Left forelimb (tissue), 1 donor: ENCODE measurements around the gene TRPM5.

Experiments
- DNase-seq: peaks from one replicate; pipeline ENCODE4 v3.0.0-alpha.2; 2018; ENCODE audit warnings: low spot score

TRPM5 gene

DNA sequence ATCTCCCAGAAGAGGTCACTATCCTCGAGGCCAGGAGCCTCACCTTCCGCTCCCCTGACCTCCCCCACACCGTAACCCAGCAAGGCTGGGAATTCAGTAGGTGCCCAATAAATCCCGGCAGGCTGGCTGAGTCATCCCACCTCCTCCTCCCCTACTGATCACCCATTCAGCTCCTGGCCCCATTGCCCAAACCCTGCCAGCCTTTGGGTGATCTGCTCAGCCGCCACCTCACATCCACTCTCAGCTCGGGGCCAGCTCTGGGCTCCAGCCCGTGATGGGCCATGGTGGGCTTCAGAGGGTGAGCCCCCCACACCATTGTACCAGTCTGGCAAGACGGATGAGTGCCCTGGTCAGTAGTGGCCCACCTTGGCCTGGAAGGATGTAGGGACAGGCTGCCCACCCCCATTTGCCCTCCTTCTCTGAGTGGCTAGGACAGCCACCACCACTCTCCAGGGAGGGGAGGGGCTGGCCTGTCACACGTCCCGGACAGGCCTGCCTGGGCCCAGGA lies 8.2 kb downstream of the TRPM5 start:
- no peak for DNase-seq

DNA sequence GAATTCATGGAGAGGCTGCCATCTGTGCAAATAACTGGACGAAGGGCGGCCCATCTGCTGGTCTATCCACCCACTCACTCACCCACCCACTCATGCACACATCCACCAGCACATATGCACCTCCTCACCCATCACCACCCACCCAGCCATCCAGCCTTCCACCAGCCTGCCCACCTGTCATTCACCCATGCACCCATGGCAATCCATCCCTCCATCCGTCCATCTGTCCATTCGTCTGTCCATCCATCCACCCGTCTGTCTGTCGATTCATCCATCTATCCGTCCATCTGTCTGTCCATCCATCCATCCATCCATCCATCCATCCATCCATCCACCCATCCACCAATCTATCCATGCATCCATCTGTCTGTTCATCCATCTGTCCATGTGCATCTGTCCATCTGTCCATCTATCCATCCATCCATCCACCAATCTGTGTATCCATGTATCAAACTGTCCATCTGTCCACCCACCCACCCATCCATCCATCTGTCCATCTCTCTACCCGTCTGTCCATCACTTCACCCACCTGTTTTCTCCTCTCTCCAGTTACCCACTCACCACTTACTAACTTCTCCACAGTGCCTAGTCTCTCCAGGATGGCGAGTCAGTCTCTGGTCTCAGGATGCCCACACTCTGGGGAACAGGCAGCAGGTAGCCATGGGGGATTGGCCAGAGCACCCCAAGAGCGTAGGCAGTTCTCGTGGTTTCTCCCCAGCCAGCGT lies 8.9 kb downstream of the TRPM5 start:
- DNase-seq = no peak

DNA sequence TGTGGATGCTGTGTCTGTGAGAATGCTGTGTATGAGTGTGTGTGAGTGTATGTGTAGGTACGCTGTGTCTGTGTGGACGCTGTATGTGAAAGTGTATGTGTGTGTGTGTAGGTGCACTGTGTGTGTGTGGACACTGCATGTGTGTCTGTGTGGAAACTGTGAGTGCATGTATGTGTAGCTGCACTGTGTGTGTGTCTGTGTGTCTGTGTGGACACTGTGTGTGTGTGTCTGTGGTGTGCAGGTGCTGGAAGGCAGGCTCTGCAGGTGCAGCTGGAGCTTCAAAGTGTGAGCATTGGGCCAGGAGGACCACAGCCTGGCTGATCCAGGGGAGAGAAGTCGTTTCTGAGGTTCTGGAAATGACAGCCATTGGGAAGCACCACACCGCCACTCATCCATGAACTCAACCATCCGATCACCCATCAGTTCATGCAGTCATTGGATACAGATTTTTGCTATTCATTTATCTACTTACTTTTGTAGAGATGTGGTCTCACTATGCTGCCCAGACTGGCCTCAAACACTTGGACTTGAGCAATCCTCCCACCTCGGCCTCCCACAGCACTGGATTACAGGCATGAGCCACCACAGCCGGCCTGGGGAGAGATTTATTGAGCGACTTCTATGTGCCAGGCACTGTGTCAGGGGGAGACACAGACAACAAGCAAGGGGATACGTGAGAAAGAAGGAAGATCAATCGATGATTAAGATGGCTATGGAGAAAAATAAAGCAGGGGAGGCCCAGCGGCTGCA lies 9.6 kb downstream of the TRPM5 start:
- no peak for DNase-seq

DNA sequence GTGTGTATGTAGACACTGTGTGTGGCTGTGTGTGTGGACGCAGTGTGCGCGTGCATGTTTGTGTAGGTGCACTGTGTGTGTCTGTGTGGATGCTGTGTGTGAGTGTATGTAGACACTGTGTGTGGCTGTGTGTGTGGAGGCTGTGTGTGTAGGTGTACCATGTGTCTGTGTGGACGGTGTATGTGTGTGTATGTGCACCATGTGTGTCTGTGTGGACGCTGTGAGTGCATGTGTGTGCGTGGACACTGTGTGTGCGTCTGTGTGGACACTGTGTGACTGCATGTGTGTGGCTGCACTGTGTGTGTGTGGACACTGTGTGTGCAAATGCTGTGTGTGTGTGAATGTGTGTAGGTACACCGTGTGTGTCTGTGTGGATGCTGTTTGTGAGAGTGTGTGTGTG lies 10.3 kb downstream of the TRPM5 start:
- no peak for DNase-seq

DNA sequence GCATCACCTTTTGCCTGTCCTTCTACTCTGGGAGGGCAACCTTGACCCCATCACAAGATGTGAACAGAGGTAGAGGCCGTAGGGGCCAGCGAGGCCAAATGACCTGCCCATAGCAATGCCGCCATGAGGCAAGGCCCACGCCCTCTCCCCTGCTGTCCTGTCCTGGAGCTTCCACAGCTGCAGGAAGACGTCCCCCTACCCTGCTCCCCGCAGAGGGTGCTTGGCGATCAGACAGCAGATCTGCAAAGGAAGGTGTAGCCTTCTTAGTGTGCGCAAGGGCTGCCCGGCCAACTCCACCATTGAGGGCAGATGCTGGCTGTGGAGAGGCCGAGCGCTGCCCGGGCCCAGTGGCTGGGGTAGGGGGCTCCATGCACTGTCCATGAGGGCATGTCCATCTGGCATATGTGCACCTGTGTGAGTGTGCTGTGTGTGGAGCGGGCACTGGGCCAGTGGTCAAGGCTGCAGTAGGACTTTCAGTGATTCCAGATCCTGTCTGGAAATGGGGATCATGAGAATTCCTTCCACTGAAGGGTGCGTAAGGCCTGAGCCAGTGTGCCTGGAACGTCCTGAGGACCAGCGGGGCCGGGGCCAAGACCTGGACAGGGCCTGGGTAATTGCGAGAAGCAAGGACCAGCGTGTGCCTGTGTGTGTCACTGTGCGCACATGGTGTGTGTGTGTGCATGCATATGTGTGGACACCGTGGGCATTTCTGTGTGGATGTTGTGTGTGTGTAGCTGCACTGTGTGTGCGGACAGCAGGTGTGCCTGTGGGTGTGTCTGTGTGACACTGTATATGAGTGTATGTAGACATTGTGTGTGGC lies 11.0 kb downstream of the TRPM5 start:
- no peak for DNase-seq

DNA sequence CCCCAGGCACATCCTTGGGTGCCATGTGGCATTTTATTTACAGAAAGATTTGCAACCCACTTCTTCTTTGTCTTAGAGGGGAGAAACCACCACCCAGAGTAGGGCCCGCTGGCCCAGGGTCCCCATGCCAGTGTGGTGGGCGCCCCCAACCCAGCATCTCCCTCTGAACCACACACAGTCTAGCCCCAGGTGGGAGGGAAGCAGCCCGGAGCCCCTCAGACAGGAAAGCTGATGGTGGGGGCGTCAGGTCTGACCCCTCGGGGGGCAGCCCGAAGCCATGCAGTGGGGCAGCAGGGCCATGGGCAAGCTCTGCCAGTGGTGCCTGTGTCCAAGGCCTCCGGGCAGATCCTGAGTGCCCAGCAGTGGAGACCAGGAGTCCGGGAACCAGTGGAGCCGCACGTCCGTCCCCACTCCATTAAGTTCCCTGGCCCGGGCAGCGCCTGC lies 11.7 kb downstream of the TRPM5 start:
- DNase-seq = no peak

DNA sequence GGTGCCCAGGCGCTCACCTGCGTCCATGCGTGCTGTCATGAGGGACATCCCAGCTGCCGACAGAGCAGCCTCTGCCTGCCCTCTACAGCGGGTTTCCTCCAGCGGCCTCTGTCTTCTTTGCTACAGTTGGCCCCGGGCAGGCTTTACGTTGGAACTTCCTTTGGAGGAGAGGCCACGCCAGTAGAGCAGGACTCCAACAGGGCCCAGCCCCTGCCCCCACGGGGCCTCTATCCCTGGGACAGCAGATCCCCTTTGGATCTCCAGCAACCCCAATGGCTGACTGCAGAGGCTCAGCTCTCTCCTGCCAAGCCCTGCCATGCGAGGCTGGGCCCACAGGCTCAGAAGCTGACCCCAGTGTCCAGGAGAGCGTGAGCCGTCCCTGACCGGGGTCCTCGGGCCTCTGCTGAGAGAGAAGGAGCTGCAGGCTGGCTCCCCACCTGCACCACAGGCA lies 12.1 kb downstream of the TRPM5 start:
- DNase-seq = no peak

DNA sequence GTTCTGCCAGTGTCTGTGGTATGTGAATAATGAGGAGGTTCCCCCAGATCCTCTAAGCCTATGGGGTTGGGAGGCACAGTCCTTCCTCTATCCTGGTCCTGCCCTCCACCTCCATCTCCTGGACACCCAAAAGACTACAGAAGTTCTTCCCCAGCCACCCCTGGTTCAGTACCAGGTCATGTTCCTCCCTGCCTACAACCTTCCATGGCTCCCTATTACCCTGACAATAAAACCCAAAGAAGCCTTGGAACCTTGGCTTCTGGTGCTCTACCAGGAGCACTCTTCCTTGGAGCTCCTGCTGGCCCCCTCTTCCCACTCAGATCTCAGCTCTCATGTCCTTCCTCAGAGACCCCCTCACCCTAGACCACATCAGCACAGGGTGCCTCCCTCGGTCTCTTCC lies 12.9 kb downstream of the TRPM5 start:
- no peak for DNase-seq

DNA sequence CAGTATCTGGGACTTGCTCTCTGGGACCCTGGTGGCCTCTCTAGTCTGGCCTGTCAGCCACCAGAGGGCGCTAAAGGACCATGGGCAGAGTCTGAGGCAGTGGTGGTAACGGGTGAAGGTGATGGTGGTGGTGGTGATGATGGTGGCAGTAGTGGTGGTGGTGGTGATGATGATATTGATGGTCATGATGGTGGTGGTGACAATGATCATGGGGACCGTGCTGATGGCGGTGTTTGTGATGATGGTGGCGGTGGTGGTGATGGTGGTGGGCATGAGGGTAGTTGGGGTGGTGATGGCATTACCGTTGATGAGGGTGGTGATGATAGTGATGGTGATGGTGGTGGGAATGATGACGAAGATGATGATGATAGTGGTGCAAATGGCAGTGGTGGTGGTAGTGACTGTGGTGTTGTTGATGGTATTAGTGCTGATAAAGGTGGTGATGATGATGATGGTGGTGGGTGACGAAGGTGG lies 16.0 kb downstream of the TRPM5 start:
- DNase-seq = no peak

DNA sequence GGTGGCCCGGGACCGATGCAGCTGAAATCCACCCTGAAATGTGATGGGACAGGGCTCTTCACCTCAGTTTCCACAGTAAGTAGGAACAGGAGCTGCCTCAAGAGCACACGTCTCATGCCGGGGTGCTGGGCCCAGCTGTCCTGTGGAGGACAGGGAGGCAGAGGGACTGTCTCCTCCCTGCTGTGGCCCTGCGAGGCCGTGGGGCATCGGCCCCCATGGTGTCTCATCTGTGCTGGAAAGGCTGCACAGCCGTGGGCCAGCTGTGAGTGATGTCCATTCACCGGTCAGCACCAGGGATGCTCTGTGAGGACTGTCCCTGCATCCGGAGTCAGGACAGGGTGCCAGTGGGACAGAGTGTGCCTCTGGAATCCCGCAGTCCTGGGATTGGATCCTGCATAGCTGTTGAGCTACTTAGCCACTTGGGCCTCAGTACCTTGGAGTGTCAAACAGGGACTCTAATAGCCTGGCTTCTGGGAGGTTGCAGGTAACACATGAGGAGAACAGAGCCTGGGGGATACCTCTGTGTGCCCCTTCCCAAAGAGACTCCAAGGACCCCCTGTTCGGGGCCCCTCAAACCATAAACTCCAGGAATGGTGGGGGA lies 16.5 kb downstream of the TRPM5 start:
- no peak for DNase-seq

DNA sequence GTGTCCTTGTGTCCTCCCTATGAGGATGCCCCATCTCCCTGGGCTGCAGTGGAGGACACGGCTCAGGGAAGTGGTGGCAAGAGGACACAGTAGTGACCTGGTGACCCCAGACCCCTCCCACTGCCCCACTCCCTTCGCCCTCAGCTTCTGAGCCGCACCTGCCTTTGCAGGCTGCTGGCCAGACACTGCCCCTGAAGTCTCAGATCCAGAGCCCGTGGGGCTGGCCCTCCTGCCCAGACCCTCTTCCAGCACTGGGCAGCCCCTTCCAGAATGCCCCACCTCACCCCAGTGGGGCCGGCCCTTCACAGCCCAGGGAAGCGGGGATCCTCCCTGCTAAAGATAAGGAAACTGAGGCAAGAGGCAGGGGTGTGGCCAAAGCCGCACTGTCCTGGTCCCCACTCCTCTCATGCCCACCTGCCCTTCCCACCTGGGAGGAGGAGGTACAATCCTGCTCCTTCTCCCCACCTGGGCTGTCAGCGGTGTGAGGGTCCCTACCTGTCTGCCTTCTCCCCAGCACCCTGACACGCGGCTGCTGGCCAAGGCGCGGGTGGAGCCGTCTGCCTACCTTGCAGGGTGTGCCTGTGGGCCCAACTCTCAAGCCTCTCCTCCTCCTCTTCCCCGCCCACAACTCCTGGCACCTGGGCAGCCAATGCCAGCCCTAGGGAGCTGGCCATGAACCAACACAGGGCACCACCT lies 17.3 kb downstream of the TRPM5 start:
- DNase-seq = no peak

DNA sequence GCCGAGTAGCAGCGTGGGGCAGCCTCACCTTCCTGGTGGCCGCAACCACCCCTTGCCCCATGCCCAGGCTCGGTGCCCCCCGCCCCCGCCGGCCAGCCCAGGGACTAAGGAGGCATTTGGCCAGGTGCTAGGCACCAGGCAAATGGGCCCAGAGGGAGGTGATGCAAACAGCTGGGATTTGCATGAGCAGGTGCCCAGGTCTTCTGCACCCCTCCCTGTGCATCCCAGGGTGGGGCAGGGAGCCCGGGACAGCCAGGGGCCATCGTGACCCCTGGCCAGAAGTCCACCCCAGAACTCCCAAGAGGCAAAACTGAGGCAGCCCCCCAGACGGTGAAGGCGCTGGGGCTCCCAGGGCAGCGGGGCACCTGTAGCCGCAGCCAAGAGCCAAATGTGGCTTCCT lies 18.1 kb downstream of the TRPM5 start:
- DNase-seq = no peak

DNA sequence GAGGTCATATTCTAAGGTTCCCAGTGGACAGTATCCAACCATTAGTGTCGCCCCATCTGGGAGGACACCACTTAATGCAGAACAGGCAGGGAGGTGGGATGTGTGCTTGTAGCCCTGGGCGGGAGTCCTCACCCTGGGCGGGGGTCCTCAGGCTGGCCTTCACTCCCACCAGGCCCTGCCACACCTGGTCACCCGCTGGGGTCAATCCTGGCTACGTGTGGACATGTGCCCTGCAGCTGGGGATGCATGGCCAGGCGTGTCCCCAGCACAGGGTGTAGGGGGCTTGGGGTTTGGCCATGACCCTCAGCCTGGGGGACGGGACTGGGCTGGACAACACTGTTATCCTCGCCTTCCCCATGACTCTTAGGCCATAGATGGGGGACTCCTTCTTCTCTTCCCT lies 18.8 kb downstream of the TRPM5 start:
- DNase-seq = no peak

DNA sequence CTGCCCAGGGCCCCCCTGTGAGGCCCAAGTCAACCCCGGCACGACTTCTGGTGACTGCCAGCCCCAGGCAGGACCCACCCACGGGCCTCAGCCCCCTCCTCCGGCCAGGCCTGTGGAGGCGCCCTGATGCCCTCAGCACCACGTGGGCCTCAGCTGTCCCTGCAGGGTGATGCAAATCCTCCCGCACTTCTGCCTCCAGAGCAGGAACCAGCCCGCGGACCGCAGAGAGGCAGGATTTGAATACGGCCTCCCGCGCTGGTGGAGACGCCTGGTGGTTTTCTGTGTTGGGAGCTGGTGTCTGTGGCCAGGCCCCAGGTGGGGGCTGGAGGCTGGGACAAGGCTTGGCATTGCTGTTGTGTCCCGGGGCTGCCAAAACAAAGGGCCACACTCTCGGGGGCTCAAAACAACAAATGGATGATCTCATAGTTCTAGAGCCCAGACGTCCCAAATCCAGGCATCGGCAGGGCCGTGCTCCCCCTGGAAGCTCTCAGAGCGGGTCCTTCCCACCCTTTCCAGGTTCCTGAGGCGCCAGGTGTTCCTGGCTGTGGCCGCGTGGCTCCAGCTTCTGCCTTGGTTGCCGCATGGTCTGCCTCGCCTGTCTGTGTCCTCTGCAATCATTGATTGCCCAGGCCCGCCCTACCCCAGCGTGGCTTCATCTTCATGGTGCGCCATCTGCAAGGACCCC lies 19.4 kb downstream of the TRPM5 start:
- no peak for DNase-seq

DNA sequence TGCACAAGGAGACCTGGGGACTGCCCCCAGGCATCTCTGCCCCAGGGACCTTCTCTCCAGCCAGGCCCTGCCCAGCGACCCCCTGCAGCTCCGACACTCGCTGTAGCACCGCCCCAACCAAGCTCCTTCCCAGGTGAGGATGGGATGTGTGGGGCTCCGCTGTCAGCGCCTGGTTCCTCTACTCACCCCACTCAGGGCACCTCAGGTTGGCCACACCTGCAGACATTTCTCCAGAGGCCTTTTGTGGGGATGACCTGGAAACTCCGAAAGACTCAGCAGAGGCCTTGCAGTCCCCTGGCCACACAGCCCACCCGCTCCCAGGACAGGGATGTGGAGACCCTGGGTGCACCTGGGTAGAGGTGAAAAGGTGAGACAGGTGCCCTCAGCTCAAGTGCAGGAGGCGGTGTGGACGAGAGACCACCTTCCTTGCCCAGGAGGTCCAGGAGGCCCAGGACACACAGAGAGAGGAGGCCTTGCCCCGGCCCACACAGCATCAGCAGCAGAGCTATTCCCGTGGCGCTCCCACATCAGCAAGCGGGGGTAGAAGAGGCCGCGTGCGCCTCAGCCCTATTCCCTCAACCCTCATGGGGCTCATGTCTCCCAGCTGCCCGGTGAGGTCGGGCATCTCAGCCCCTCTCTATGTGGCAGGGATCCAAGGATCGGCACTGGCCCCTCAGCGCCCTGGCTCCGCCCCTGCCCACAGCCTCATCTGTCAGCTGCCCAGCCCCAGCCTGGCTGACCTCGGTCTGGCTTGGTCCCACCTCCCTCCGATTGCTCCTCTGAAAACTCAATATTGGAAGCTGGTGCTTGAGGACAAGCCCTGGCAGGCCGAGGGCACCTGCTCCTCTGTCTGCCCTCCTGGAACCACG lies 20.9 kb downstream of the TRPM5 start:
- DNase-seq = no peak

DNA sequence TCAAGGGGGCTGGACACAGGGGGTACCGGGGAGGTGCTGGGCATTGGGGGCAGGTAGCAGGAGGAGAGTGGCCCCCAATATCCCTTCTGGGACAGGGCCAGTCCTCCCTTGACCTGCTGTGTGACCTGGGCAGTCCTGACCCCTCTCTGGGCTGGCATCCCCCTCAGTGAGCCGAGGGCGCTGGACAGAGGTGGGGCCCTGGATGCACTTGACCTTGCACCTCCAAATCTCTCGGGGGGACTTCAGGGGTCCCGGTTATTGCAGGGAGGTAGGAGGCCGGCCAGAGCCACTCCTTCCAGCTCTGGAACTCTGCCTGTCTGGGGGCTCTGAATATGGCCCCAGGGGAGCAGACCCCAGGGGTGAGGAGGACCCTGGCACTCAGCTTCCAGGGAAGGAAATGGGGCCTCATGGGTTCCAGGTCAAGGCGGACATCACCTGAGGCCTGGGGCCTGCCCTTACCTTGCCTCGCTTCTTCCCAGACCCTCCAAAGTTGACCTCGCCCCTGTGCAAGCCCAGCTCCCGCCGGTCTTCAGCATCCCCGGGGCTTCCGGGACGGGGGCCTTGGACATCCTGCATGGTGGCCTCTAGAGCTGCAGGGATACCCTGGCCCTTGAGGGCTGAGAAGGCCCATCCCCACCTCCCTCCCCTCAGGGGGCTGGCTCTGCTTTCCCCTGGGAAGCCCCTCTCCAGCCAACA lies 21.7 kb downstream of the TRPM5 start:
- DNase-seq = no peak

DNA sequence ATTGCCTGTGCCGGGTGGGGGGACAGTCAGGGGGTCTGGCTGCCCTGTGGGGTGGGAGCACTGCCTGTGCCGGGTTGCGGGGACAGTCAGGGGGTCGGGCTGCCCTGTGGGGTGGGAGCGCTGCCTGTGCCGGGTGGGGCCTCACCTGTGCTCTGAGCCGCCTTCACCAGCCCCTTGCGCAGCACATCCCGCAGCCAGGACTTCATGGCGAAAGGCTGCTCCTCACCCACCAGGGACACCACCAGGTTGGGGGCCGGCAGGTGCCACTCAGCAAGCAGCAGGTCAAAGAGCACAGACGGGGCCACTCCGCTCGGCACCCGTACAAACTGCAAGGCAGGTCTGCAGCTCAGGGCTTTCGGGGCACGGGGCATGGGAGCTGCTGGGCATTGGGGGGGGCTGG lies 22.3 kb downstream of the TRPM5 start:
- no peak for DNase-seq

DNA sequence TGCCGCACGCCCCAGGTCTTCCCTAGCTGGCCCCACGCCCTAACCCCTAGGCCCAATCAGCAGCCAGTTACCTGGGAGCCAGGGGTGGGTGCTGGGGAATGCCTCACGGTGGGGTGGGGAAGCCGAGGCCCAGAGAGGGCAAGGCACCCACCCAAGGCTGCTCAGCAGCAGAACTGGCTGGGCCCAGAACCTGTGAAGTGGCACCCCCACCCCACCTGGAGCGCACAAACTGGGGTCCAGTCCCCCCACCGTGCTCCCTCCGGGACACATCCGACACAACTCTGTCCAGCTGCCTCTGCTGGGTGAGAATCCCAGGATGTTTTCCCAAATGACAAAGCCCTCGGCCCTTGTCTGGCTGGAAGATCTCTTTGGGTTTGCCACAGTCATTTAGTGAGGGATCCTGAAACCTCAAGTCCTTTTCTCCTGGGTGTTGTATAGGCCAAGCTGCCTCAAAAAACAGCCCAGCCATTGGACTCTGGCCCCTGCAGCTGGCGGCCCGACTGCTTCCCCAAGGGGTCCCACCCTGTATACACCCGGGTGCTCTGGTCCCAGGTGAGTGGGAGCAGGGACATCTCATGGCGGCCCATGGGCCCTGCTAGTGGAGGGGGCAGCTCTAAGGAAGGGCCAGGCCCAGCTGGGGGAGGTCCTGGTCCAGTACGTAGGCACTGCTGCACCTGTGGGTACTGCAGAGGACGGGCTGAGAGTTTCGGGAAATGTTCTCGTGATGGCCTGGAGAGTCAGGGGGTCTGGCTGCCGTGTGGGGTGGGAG lies 22.9 kb downstream of the TRPM5 start:
- DNase-seq = no peak
